Right kidney (tissue), 1 donor: ENCODE measurements around the gene ZDHHC14.

Source experiments
- DNase-seq: peaks from one replicate; pipeline ENCODE4 v3.0.0-alpha.2; 2016

The ZDHHC14 gene

GRCh38 chr6:157668713-157669112 lies 287.7 kb downstream of the ZDHHC14 start:
- no peak for DNase-seq

DNA sequence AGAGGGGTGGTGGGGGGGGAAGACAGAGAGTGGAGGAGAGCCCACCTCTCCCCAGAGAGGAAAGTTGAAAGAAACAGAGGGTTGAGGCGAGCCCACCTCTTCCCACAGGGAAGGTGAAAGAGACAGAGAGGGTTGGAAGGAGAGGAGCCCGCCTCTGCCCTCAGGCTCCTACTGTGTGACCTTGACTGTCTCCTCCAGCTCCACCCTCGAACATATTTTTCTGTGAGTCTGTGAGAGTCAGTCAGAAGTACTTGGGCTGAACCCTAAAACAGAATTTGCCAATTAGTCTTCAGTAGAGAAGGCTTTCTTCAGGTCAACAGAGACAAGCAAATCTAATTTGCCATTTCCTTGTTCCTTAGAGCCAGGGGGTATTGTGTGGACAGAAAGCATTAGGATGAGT lies 288.3 kb downstream of the ZDHHC14 start:
- DNase-seq: no peak

DNA sequence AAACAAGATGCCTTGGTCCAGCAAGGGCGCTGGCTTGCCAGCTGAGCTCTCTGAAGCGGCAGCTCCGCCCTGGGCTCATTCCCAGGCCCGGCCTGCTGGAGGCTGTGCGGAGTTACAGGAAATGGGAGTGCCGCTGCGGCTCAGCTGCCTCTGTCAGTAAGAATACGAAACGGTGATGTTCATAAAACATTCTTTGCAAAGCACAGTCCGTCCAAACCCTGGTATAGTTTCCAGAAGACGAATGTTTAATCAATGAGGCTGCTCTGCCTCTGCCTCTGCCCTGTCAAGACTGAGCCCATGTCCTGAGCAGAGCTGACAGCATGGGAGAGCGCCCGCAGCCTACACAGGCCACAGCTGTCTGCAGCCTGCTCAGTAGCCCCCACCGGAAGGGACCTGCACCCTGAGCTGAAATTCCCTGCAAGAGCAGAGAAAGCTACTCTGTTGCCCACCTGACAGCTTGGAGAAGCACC lies 288.8 kb downstream of the ZDHHC14 start:
- peak; percentile 70 for DNase-seq

- no peak for DNase-seq
Observed at GRCh38 chr6:157670466-157671186, 289.6 kb downstream of the ZDHHC14 start.

DNA sequence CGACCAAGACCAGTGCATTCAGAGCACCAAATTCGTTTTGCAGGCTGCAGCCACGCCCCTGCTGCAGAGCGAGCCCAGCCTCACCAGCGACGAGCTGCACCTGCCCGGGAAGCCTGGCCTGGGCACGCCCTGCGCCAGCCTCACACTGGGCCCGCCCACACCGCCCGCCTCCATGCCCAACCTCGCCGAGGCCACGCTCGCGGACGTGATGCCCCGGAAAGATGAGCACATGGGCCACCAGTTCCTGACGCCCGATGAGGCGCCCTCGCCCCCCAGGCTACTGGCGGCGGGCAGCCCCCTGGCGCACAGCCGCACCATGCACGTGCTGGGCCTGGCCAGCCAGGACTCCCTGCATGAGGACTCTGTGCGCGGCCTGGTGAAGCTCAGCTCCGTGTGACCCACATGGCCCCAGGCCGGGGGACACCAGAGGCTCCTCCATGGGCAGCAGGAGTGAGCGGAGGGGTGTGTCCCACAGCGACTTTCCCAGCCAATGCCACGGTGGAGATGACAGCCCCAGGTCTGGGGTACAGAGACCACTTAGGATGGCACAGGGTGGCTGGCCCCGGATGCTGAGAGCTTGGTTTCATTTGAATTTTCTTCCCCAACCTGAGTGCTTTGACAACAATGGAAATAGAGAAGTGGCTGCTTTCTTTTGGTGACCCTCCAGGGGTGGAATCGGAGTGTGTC lies 291.9 kb downstream of the ZDHHC14 start:
- no peak for DNase-seq

GRCh38 chr6:157673596-157673995 lies 292.6 kb downstream of the ZDHHC14 start:
- DNase-seq: no peak

GRCh38 chr6:157674061-157674460 lies 293.1 kb downstream of the ZDHHC14 start:
- DNase-seq: no peak

GRCh38 chr6:157675831-157676230 lies 294.8 kb downstream of the ZDHHC14 start:
- no peak for DNase-seq

- DNase-seq: no peak
Observed at GRCh38 chr6:157676241-157676640, 295.3 kb downstream of the ZDHHC14 start.

GRCh38 chr6:157677235-157677634 lies 296.2 kb downstream of the ZDHHC14 start:
- no peak for DNase-seq

GRCh38 chr6:157679605-157680580 lies 298.9 kb downstream of the ZDHHC14 start:
- no peak for DNase-seq

GRCh38 chr6:157681041-157681650 lies 300.2 kb downstream of the ZDHHC14 start:
- DNase-seq: no peak

- DNase-seq: no peak
Observed at GRCh38 chr6:157682856-157683481, 302.0 kb downstream of the ZDHHC14 start.

GRCh38 chr6:157683707-157684106 lies 302.7 kb downstream of the ZDHHC14 start:
- no peak for DNase-seq

DNA sequence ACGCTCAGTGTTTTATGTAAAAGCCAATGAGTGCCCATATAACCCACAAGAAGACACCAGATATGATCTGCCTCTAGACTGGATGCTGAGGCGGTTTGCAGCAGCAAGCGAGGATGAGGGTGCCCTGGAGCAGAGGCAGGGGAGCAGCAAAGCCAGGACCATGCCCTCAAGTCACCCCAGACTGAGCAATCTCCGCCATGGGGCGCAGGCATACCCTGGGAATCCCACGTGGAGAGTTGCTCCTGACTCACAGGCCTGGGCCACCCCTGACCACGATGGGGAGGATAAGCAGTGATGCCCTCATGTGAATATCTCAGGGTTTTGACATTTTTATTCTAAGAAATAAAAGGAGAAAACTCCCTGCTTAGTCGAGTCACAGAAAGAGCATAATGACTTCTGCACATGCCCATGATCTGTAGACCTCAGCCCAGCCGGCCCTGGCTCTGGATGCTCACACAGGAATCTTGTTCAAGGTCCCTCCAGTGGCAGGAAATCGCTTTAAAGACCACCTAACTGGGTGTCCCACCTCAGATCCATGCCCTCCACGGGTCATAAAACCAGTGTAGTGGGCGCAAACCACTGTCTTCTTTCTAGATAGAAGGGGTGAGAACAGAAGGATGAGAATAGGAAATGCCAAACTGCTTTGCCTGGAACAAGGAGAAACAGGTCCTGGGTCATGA lies 303.8 kb downstream of the ZDHHC14 start:
- DNase-seq: no peak

- DNase-seq: no peak
Observed at GRCh38 chr6:157685596-157686280, 304.7 kb downstream of the ZDHHC14 start.

GRCh38 chr6:157688275-157688959 lies 307.4 kb downstream of the ZDHHC14 start:
- DNase-seq: no peak

- DNase-seq: no peak
Observed at GRCh38 chr6:157688960-157689599, 308.1 kb downstream of the ZDHHC14 start.

GRCh38 chr6:157689875-157690274 lies 308.9 kb downstream of the ZDHHC14 start:
- no peak for DNase-seq
